ENCODE data around the gene LIMK1.

DNA sequence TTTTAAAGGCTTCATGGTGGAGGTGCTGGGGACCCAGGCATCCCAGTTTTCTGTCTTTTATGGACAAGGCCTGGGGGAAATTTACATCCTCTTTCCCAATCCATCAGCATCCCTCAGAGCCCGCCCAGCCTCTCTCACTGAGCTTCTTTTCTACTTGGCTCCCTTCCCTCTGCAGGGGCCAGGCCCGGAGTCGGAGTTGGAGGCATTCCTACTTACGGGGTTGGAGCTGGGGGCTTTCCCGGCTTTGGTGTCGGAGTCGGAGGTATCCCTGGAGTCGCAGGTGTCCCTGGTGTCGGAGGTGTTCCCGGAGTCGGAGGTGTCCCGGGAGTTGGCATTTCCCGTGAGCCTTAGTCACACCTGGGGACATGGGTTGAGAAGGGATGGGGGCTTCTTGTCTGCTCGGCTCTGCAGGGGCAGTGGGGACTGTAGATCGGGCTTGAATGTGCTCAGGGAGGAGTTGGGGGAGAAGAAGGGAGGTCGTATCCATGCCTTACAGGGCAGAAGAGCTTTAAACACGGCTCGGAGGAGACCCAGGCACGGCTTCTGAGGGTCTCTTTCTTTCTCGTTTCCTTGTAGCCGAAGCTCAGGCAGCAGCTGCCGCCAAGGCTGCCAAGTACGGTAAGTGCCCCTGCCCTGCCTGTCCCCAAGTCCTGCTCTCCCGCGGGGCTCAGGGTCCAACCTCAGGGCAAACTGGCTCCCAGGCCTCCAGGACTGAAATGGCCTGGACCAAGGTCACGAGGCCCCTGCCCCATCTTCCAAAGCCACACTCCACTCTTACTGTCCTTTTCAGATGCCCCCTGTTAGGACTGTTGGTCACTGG lies 27.3 kb upstream of the LIMK1 start:
- TF ChIP-seq, protein P1, sequence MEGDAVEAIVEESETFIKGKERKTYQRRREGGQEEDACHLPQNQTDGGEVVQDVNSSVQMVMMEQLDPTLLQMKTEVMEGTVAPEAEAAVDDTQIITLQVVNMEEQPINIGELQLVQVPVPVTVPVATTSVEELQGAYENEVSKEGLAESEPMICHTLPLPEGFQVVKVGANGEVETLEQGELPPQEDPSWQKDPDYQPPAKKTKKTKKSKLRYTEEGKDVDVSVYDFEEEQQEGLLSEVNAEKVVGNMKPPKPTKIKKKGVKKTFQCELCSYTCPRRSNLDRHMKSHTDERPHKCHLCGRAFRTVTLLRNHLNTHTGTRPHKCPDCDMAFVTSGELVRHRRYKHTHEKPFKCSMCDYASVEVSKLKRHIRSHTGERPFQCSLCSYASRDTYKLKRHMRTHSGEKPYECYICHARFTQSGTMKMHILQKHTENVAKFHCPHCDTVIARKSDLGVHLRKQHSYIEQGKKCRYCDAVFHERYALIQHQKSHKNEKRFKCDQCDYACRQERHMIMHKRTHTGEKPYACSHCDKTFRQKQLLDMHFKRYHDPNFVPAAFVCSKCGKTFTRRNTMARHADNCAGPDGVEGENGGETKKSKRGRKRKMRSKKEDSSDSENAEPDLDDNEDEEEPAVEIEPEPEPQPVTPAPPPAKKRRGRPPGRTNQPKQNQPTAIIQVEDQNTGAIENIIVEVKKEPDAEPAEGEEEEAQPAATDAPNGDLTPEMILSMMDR (conservative IDR thresholded peaks at IDR 0.05) = no peak
- no peak for TF ChIP-seq ZFX (IDR thresholded peaks at IDR 0.05)
